ENCODE data around the gene MAST1. TPM values are rescaled to one million over a fixed set of nuclear protein-coding genes. Genes with fewer than 3 reads are reported as not detected.
"Not testable (repeated sequence)": the region's sequence is repeated elsewhere in the genome, so short reads cannot be mapped to it uniquely, and the experiment has no call there.

The MAST1 gene
- total RNA-seq, 4 donors from 2014 or later, result 0.56 TPM; not detected in 3

- 49 to 57% methylated on average over 11 to 12 of the region's 12 CpGs for WGBS, 2 donors
- H3K27me3 ChIP-seq, result no peaks in the 10 kb centered on the region
- H3K9me3 ChIP-seq, result no peaks in the 10 kb centered on the region
- no peaks in the 10 kb centered on the region for H3K36me3 ChIP-seq
- TF ChIP-seq CTCF (IDR thresholded peaks at IDR 0.05), result no peak
- TF ChIP-seq POLR2A (IDR thresholded peaks at IDR 0.05), result no peak
- peaks cover 22 to 29% of the 10 kb centered on the region in 2 donors for H3K4me1 ChIP-seq
- intact Hi-C loops (cut with DNase I), result no loop called here
- H3K4me3 ChIP-seq (replicated peaks in 1 of 3), result no peak overlapping the region
- peak overlapping the region; percentile 79 to 86 (median 80) for H3K27ac ChIP-seq
- DNase-seq, result peak; percentile 55 to 67
These were observed 75.8 kb downstream of the MAST1 start for GRCh38 chr19:12913851-12914690.

GRCh38 chr19:12915860-12916259 lies 77.5 kb downstream of the MAST1 start:
- intact Hi-C loops (cut with DNase I); H3K27ac ChIP-seq; DNase-seq; H3K36me3 ChIP-seq; H3K4me3 ChIP-seq (replicated peaks in 1 of 3); H3K27me3 ChIP-seq; H3K9me3 ChIP-seq: not testable (repeated sequence)
- peaks cover 22 to 29% of the 10 kb centered on the region in 2 donors for H3K4me1 ChIP-seq
- WGBS, 2 donors, result 90% methylated on average over 4 of the region's 4 CpGs

- Histone ChIP-seq H3K4me3 (replicated peaks in 1 of 3) (no peak overlapping the region), H3K27ac (no peak overlapping the region), H3K27me3 (no peaks in the 10 kb centered on the region), H3K9me3 (no peaks in the 10 kb centered on the region), H3K36me3 (peaks cover 11% of the 10 kb centered on the region in 2 donors), H3K4me1 (peaks cover 9 to 13% of the 10 kb centered on the region in 2 donors)
- DNase-seq, result no peak
- no peak for TF ChIP-seq CTCF (IDR thresholded peaks at IDR 0.05)
- TF ChIP-seq POLR2A (IDR thresholded peaks at IDR 0.05), result no peak
- intact Hi-C loops (cut with DNase I), result no loop called here
- WGBS, 2 donors, result 95 to 96% methylated on average over 14 of the region's 14 CpGs
These were observed 79.9 kb downstream of the MAST1 start for GRCh38 chr19:12918253-12918652.

GRCh38 chr19:12921047-12921446 lies 82.7 kb downstream of the MAST1 start:
- intact Hi-C loops (cut with DNase I), result no loop called here
- 57 to 68% methylated on average over 3 of the region's 3 CpGs for WGBS, 2 donors

GRCh38 chr19:12922959-12923358 lies 84.6 kb downstream of the MAST1 start:
- H3K27ac ChIP-seq, result no peak overlapping the region
- peaks cover 51 to 55% of the 10 kb centered on the region in 2 donors for H3K36me3 ChIP-seq
- 96 to 98% methylated on average over 4 of the region's 4 CpGs for WGBS, 2 donors

More at GRCh38 chr19:12921047-12921446, 82.7 kb downstream of the MAST1 start:
- no peaks in the 10 kb centered on the region for H3K4me1 ChIP-seq
- TF ChIP-seq CTCF (IDR thresholded peaks at IDR 0.05) (no peak), POLR2A (IDR thresholded peaks at IDR 0.05) (no peak)
- DNase-seq, result no peak
- peaks cover 37 to 39% of the 10 kb centered on the region in 2 donors for H3K36me3 ChIP-seq
- no peaks in the 10 kb centered on the region for H3K27me3 ChIP-seq
- no peaks in the 10 kb centered on the region for H3K9me3 ChIP-seq
- no peak overlapping the region for H3K4me3 ChIP-seq (replicated peaks in 1 of 3)
- no peak overlapping the region for H3K27ac ChIP-seq

More at GRCh38 chr19:12922959-12923358, 84.6 kb downstream of the MAST1 start:
- intact Hi-C loops (cut with DNase I), result no loop called here
- no peak for DNase-seq
- H3K27me3 ChIP-seq, result no peaks in the 10 kb centered on the region
- no peaks in the 10 kb centered on the region for H3K9me3 ChIP-seq
- no peak overlapping the region for H3K4me3 ChIP-seq (replicated peaks in 1 of 3)
- H3K4me1 ChIP-seq, result no peaks in the 10 kb centered on the region
- TF ChIP-seq POLR2A (IDR thresholded peaks at IDR 0.05) (no peak), CTCF (IDR thresholded peaks at IDR 0.05) (no peak)

Small RNA genes lying within 50 kb of the gene (microRNA-seq; reads per million reads assigned to microRNA genes)
- gene MIR5695 (not detected), gene MIR6794 (not detected)

Small RNA genes lying within 50 kb of the gene (small RNA-seq; reads per million reads assigned to genes)
- gene MIR5695, result not detected
- gene MIR6794, result not detected

Other genes with a start within 250 kb of the MAST1 start
- gene ZNF490, start 227.7 kb upstream of the MAST1 start, total RNA-seq, result 10 to 100 TPM; 11.3 to 28.9 (median 17.5) TPM
- gene ZNF791, start 227.6 kb upstream of the MAST1 start, total RNA-seq, result 10 to 100 TPM; 37.8 to 44.9 (median 39.5) TPM
- gene MAN2B1, start 171.8 kb upstream of the MAST1 start, total RNA-seq, result 100 to 1,000 TPM in 1 of 4 donors, 10 to 100 TPM in 3; 38.0 to 106 (median 82.5) TPM
- 10 to 100 TPM in 3 of 4 donors, 1 to 10 TPM in 1; 9.5 to 17.5 (median 14.3) TPM for gene WDR83, start 171.7 kb upstream of the MAST1 start, total RNA-seq
- gene DHPS, start 156.6 kb upstream of the MAST1 start, total RNA-seq, result 100 to 1,000 TPM; 105 to 122 (median 115) TPM
- gene GNG14, start 150.5 kb upstream of the MAST1 start, total RNA-seq, result not detected
- 10 to 100 TPM in 2 of 4 donors, 1 to 10 TPM in 2; 5.9 to 13.7 (median 11.3) TPM for gene FBXW9, start 141.9 kb upstream of the MAST1 start, total RNA-seq
- gene TNPO2, start 114.6 kb upstream of the MAST1 start, total RNA-seq, result 10 to 100 TPM; 50.8 to 59.8 (median 54.8) TPM
- 100 to 1,000 TPM; 261 to 416 (median 329) TPM for gene TRIR, start 103.8 kb upstream of the MAST1 start, total RNA-seq
- 10 to 100 TPM; 70.7 to 88.8 (median 83.3) TPM for gene GET3, start 101.0 kb upstream of the MAST1 start, total RNA-seq
- not detected for gene BEST2, start 86.7 kb upstream of the MAST1 start, total RNA-seq
- gene HOOK2, start 63.0 kb upstream of the MAST1 start, total RNA-seq, result 100 to 1,000 TPM; 128 to 145 (median 136) TPM
- gene JUNB, start 47.0 kb upstream of the MAST1 start, total RNA-seq, result 100 to 1,000 TPM; 111 to 393 (median 220) TPM
- gene PRDX2, start 36.7 kb upstream of the MAST1 start, total RNA-seq, result 100 to 1,000 TPM; 166 to 496 (median 328) TPM
- gene THSD8, start 36.4 kb upstream of the MAST1 start, total RNA-seq, result under 1 TPM in 1 of 4 donors, not detected in 3; 0.67 TPM
- 10 to 100 TPM in 1 of 4 donors, 1 to 10 TPM in 3; 1.5 to 11.8 (median 5.4) TPM for gene RNASEH2A, start 31.9 kb upstream of the MAST1 start, total RNA-seq
- not detected for gene RTBDN, start 3.9 kb upstream of the MAST1 start, total RNA-seq
- gene DNASE2, start 42.9 kb downstream of the MAST1 start, total RNA-seq, result 10 to 100 TPM; 35.4 to 67.3 (median 59.1) TPM
- not detected for gene KLF1, start 48.7 kb downstream of the MAST1 start, total RNA-seq
- 10 to 100 TPM; 31.2 to 63.7 (median 46.7) TPM for gene GCDH, start 52.6 kb downstream of the MAST1 start, total RNA-seq
- not detected for gene SYCE2, start 80.8 kb downstream of the MAST1 start, total RNA-seq
- gene FARSA, start 95.2 kb downstream of the MAST1 start, total RNA-seq, result 10 to 100 TPM; 43.5 to 61.5 (median 53.4) TPM
- 1,000 to 10,000 TPM; 1,892 to 4,270 (median 2,942) TPM for gene CALR, start 100.1 kb downstream of the MAST1 start, total RNA-seq
- gene RAD23A, start 107.3 kb downstream of the MAST1 start, total RNA-seq, result 100 to 1,000 TPM in 2 of 4 donors, 10 to 100 TPM in 2; 72.0 to 128 (median 101) TPM
- gene GADD45GIP1, start 118.7 kb downstream of the MAST1 start, total RNA-seq, result 10 to 100 TPM; 31.8 to 68.3 (median 55.2) TPM
- gene DAND5, start 131.1 kb downstream of the MAST1 start, total RNA-seq, result under 1 TPM in 2 of 4 donors, not detected in 2; 0.40 to 0.45 TPM
- gene NFIX, start 157.0 kb downstream of the MAST1 start, total RNA-seq, result 10 to 100 TPM; 38.8 to 70.2 (median 62.4) TPM

Measured in thyroid gland (tissue), 4 donors.